CD4-positive, alpha-beta T cell treated with Interleukin-15 for 4 hours (primary cell): Measurements from ENCODE around the gene MFSD8.
"Not testable (repeated sequence)": the region's sequence is repeated elsewhere in the genome, so short reads cannot be mapped to it uniquely, and the experiment has no call there.

ENCODE experiments used
- DNase-seq: peaks from one replicate; pipeline ENCODE4 v3.0.0-alpha.2; 2020; ENCODE audit warnings: low spot score

MFSD8 gene

GRCh38 chr4:127931836-127932235 lies 33.1 kb downstream of the MFSD8 start:
- DNase-seq, result not testable (repeated sequence)

- DNase-seq, result no peak
Measured at GRCh38 chr4:127930175-127930574, 34.8 kb downstream of the MFSD8 start.

- not testable (repeated sequence) for DNase-seq
Measured at GRCh38 chr4:127925720-127926119, 39.3 kb downstream of the MFSD8 start.

- DNase-seq, result no peak
Measured at GRCh38 chr4:127922226-127922625, 42.7 kb downstream of the MFSD8 start.

GRCh38 chr4:127920521-127920920 lies 44.5 kb downstream of the MFSD8 start:
- DNase-seq, result no peak

- DNase-seq, result no peak
Measured at GRCh38 chr4:127917151-127917550, 47.8 kb downstream of the MFSD8 start.

GRCh38 chr4:127916512-127916911 lies 48.5 kb downstream of the MFSD8 start:
- DNase-seq, result no peak

GRCh38 chr4:127905029-127905428 lies 59.9 kb downstream of the MFSD8 start:
- no peak for DNase-seq

- DNase-seq, result not testable (repeated sequence)
Measured at GRCh38 chr4:127899682-127900081, 65.3 kb downstream of the MFSD8 start.

- DNase-seq, result no peak
Measured at GRCh38 chr4:127896528-127896927, 68.4 kb downstream of the MFSD8 start.

- DNase-seq, result no peak
Measured at GRCh38 chr4:127896069-127896468, 68.9 kb downstream of the MFSD8 start.

- no peak for DNase-seq
Measured at GRCh38 chr4:127889903-127890302, 75.1 kb downstream of the MFSD8 start.

- DNase-seq, result no peak
Measured at GRCh38 chr4:127888559-127888958, 76.4 kb downstream of the MFSD8 start.

GRCh38 chr4:127881563-127881864 lies 83.5 kb downstream of the MFSD8 start:
- DNase-seq, result no peak

- peak; percentile 96 for DNase-seq
Measured at GRCh38 chr4:127880763-127881562, 84.0 kb downstream of the MFSD8 start, which contains the start of gene PLK4. Gene PLK4 (plus strand): TSS chr4:127880893. CDS start chr4:127881135, 242 bp downstream.

GRCh38 chr4:127875791-127876190 lies 89.2 kb downstream of the MFSD8 start:
- no peak for DNase-seq

GRCh38 chr4:127870688-127871087 lies 94.3 kb downstream of the MFSD8 start:
- no peak for DNase-seq

GRCh38 chr4:127870281-127870680 lies 94.7 kb downstream of the MFSD8 start:
- DNase-seq, result no peak

- no peak for DNase-seq
Measured at GRCh38 chr4:127868196-127868595, 96.8 kb downstream of the MFSD8 start.
